Left colon (tissue), 2 donors: ENCODE data around the gene PHF23. TPM values are rescaled to one million over a fixed set of nuclear protein-coding genes. Genes with fewer than 3 reads are reported as not detected.

Source experiments
- ATAC-seq: fragments of 200-7000 bp; cut with Tn5 transposase; one replicate; pipeline ENCODE4 v1.9.1; 2020; ENCODE audit warnings: mild to moderate bottlenecking, moderate library complexity
- DNase-seq, 2 donors: peaks; one replicate each; pipeline ENCODE4 v3.0.0-alpha.2; 2020
- intact Hi-C, 2 donors: fragments of 100-400 bp; cut with DNase I in 1 of 2; cut with micrococcal nuclease in 1 of 2; formaldehyde crosslinking; loops; one replicate each; pipeline versions ENCODE4 v1.11.2 to v1.14.0; 2022; cut with DNase I, micrococcal nuclease
- total RNA-seq, 2 donors: library from RNA; stranded (reverse); fragmentation: NEBNext Ultra II Directional; extraction: Animal tissue kit (Norgen Biotek cat#: 25700); gene quantifications; one replicate each; pipeline ENCODE4 v1.2.1, GENCODE V29; 2021
- donor health status: DM: no; HTN: no; CAD: no.
- donor health status: DM: yes; HTN: yes; CAD: no.

Gene PHF23
- total RNA-seq, 2 donors from 2014 or later = 33.9 to 44.1 TPM

- intact Hi-C loops = no loop called here
- no peak for ATAC-seq
Measured at GRCh38 chr17:7224661-7225111, 14.6 kb downstream of the PHF23 start.

GRCh38 chr17:7224110-7224509 lies 15.1 kb downstream of the PHF23 start:
- intact Hi-C loops = no loop called here
- ATAC-seq (no peak), DNase-seq (no peak)

More at GRCh38 chr17:7224661-7225111, 14.6 kb downstream of the PHF23 start:
- DNase-seq = no peak

GRCh38 chr17:7223375-7223774 lies 15.9 kb downstream of the PHF23 start:
- no peak for ATAC-seq
- intact Hi-C loops = no loop called here
- no peak for DNase-seq

GRCh38 chr17:7222972-7223292 lies 16.3 kb downstream of the PHF23 start:
- intact Hi-C loops = no loop called here

GRCh38 chr17:7222093-7222971 lies 16.9 kb downstream of the PHF23 start:
- intact Hi-C loops = no loop called here
- DNase-seq (peak in 1 of 2 donors; percentile 7), ATAC-seq (no peak)

More at GRCh38 chr17:7222972-7223292, 16.3 kb downstream of the PHF23 start:
- DNase-seq (peak in 1 of 2 donors; percentile 22), ATAC-seq (no peak)

GRCh38 chr17:7221278-7222092 lies 17.8 kb downstream of the PHF23 start:
- peak in 1 of 2 donors; percentile 6 for DNase-seq
- intact Hi-C loops = no loop called here
- no peak for ATAC-seq

GRCh38 chr17:7220593-7221277 lies 18.5 kb downstream of the PHF23 start:
- DNase-seq (peak; percentile 74 to 78), ATAC-seq (peak; percentile 72)
- intact Hi-C loops = no loop called here

- DNase-seq = peak; percentile 92
- intact Hi-C loops = no loop called here
- peak; percentile 69 for ATAC-seq
Measured at GRCh38 chr17:7219812-7220592, 19.3 kb downstream of the PHF23 start, which contains the start of the genes ACADVL and DLG4. Gene ACADVL (plus strand): TSS chr17:7219938. CDS start chr17:7219985, 47 bp downstream. Gene DLG4 (minus strand): TSS chr17:7219836.

- DNase-seq (no peak), ATAC-seq (no peak)
- intact Hi-C loops = no loop called here
Measured at GRCh38 chr17:7219229-7219811, 19.9 kb downstream of the PHF23 start.

- ATAC-seq (no peak), DNase-seq (no peak)
- intact Hi-C loops = no loop called here
Measured at GRCh38 chr17:7218758-7219157, 20.5 kb downstream of the PHF23 start.

- ATAC-seq = no peak
- intact Hi-C loops = no loop called here
- no peak for DNase-seq
Measured at GRCh38 chr17:7218166-7218565, 21.1 kb downstream of the PHF23 start.

GRCh38 chr17:7217113-7217987 lies 21.9 kb downstream of the PHF23 start:
- DNase-seq (peak in 1 of 2 donors; percentile 56), ATAC-seq (no peak)
- intact Hi-C loops = no loop called here

GRCh38 chr17:7216242-7217112 lies 22.8 kb downstream of the PHF23 start:
- DNase-seq (no peak), ATAC-seq (no peak)
- intact Hi-C loops = no loop called here

- DNase-seq (no peak), ATAC-seq (no peak)
- intact Hi-C loops = no loop called here
Measured at GRCh38 chr17:7215652-7216180, 23.5 kb downstream of the PHF23 start.

- no peak for DNase-seq
- ATAC-seq = no peak
- intact Hi-C loops = no loop called here
Measured at GRCh38 chr17:7215136-7215638, 24.1 kb downstream of the PHF23 start.
